ENCODE results near the gene RPN2.

RPN2 gene

DNA sequence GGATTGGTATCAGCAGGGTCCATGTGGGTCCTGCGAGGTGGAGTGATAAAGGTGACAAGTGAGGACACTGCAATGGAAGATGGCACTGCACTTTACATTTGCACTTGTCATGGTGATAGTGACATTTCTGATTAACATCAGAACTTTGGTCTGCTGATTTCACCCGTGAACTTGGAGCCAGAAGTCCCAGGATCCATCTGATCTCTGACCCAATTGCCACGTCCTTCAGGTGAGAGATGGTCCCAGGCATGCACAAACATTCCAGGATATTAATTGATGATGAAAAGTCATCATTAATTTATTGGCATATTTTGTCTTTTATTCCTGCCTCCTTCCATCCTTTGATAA is 92.3 kb downstream of the RPN2 start:
- no peak for DNase-seq

DNA sequence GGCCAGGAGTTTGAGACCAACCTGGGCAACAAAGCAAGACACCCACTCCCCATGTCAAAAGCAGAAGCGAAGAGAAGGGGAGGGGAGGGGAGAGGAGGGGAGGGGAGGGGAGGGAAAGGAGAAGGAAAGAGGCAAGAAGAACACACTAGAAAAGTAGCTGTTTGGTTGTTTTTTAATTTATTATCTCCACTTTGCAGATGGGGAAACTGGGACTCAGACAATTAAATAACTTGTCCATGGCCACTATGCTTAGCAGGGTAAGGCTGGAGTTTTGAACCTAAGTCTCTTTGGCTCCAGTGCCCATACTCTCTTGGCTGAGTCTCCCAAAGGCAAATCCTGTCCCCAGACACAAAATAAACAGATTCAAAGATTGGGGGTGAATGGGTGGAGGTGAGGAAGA is 94.9 kb downstream of the RPN2 start:
- no peak for DNase-seq

DNA sequence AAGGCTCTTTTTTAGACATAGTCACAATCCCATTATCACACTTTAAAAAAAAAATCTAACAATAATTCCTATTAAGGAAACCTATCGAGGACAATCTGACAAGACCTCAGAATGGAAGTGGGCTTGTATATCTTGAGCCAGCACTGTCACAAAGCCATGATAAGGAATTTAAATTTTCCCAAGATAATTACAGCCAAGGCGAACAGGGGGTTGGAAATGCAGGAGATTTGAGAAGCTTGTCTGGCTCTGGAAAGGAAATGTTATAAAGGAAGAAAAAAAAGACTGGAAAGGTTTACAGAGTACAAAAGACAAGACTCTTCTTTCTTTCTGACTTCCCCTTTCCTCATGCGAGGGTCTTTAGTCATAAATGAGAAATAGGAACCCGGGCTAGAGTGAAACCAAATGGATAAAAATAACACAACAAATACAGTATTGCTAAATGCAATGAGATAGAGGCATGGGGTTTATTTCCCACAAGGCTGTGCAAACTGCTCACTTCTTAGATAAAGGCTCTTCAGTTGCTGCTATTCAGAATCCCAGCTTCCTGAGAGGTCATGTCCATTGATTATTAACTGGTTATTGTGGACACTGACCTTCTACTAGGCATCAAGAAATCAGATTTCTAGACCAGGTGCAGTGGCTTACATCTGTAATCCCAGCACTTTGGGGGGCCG is 95.9 kb downstream of the RPN2 start:
- DNase-seq = no peak

DNA sequence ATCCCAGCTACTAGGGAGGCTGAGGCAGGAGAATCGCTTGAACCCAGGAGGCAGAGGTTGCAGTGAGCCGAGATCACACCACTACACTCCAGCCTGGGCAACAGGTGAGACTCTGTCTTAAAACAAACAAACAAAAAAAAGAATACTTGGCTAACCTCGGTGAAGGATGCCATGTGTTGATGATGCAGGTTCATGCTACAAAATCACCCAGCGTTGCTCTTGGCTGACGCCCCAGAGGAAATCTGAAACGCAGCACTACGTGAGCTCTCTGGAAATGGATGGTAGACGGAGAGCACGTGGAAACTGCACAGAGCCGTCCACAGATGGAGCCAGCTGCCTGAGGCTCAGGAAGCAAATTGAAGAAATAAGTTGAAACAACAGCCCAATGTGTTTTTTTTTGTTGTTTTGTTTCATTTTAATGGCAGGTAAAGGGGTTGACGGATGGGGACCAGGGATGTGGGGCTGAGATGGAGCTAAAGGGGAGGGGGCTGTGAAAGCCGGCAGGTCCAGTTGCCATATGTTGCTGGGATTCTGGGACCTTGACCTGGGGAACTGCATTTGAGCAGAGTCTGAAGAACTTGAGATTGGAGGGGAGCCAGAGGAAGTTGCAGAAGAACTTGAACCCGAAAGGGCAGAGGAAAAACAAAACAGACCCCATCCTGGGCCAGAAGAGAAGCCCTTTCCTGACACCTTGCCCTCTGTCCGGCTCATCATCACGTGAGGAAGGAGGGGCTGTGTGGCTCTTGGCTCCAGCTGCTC is 97.5 kb downstream of the RPN2 start:
- no peak for DNase-seq

DNA sequence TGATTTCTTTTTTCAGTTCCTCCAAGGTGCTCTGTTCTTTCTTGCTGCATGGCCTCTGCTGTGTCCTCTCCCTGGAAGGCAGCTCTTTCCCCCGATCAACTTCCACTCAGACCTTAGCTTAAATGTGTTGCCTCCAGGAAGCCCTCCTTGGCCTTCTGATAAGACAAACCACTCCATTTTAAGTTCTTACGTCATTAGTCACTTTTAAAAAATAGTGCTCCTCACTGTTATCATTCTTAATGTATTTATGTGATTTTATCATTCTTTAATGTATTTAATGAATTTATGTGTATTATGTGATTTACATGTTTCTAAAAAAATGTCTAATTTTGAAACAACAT is 98.1 kb downstream of the RPN2 start:
- no peak for DNase-seq

DNA sequence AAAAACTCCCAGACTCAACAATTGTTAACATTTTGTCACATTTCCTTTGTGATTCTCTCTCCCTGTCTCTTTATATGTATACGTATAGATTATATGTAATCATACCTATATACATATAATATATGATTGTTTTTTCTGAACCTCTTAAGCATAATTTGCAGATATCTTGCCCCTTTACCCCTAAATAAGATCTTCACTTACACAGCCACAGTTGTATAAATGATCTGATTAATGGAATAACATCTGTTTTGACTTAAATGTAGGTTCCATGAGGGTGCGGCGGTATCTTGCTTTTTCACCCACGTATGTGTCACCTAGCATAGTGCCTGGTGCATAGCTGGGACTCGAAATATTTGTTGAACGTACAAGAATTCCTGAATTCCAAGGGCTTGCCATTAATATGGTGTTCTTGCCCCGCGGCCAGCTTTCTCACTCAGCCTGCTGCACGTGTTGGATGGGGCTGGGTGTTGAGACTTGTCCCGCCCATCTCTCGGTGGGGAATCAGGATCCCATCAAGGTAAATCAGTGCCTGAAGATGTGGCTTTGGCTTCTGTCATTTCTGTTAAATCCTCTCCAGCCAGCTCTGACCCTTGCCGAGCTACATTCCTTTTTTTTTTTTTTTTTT is 99.9 kb downstream of the RPN2 start:
- DNase-seq = no peak

DNA sequence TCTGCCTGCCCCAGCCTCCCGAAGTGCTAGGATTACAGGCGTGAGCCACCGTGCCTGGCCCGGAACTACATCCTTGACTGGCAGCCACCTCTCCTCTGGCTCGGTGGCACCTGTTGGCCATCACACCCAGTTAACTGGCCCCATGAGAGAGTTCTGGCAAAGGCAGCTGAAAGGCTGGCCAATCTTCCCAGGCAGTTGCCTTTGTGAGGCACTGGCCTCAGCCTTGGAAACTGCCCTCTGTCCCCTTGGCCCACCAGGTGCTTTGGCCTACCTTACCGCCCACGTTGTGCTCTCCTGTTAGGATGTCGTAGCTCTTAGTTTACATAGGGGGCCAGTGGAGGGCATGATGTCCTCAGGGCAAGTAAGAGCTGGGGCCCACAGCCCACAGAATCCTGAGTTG is 100.7 kb downstream of the RPN2 start:
- DNase-seq = no peak

DNA sequence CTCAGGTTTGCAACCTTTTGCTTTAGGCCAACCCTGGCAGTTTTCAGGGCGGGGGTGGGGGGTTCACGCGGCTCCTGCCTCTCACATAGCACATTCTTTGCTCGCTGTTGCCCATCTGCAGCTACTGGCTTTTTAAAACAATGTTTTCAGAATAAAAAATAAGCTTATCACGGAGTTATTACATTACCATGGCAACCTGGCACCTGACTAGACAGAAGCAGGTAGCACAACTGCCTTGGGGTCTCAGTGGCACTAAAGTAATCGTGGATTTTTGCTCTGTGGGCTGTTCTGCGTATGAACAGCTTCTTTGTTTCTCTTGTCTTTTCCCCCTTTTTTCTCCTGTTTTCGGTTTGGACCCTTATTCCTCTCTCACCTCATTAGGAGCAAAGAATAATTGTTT is 101.3 kb downstream of the RPN2 start:
- no peak for DNase-seq

DNA sequence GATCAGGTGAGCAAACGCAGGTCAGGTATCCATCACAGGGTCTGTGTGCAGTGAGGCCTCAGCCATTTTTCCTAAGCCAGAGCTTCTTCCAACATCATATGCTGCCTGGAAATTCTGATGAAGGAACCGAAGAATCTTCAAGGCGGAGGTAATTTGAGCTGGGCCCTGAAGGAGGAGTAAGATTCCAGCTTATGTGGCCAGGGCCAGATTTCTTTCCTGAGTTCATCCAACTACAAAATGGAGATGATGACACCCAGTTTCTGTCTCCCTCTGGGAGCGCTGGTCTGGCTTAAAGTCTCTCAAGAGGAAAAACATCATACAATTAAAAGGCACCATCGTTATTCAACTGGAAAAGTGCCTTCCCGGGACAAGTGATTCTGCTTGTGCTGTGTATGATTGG is 103.4 kb downstream of the RPN2 start:
- no peak for DNase-seq

DNA sequence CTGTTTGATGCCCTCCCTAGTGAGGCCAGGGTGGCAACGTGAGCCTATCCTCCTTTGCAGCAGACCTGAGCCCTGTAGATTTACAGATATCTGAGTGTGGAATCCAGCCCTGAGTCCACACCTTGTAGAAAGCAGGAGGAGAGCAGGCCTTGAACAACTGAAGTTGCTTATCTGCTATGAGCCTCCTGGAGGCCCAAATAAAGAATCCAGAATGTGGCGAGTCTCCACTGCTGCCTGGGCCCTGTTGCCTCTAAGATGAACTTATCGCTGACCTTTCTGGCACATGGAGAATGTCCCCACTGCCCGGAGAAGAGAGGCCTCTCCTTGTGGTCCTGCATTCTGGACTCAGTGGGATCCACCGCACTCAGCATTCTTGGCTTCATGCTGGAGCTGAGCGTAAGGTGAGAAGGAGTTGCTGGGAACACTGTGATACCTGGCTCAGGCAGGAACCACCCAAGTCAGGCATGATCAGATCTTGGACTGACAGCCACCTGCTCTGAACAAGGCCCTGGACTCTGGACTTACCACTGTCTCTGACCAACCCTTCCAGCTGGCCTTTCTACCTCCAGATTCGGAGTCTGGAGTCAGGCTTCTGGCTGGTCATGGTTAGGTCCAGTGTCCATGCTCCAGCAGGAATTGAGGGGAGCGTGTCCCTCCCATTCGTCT is 104.5 kb downstream of the RPN2 start:
- no peak for DNase-seq

DNA sequence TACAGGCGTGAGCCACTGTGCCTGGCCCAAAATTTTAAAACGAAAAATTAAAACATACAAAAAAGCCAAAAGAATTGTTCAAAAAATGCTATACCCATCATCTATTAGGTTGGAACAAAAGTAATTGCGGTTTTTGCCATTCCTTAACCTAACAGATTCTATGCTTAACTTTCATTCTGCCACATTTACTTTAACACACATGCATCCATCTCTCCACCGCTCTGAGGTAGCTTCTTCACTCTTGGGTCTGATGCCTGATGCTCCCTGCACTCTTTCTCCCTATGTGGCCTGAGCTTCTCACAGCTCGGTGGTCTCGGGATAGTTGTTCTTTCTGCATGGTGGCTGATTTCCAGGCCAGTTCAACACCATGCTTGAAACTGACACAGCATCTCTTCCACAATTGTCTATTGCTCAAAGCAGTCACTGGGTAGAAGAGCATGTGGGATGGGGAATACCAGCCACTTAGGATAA is 105.6 kb downstream of the RPN2 start:
- DNase-seq = no peak

DNA sequence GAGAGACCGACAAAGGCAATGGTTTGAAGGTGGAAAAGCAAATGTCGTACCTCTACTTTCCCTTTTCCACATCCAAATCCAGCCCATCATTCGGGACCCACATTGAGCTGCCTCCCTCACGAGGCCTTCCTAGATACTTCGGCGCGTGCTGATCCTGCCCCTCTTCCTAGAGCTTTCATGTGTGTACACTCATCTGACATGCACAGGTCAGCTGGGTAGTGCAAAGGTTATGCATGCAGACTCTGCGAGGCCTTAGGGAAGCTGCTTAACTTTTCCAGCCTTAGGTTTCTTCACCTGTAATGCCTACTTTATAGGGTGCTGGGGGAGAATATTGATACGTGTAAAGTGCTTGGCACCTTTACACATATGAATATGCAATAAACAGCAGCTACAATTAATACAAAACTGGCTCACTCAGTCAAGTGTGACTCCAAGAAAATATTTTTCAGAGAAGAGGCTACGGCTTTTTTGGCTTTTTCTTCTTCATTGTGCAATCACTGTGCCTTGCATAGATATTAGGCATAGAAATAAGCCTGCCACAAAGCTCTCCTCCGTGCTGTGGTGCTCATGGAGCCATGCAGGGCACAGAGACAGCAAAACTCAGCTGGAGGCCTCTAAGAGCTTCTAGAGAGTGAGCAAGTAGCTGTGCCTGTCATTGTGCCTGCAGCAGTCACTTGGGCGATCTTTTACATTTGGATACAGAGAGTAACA is 106.7 kb downstream of the RPN2 start:
- no peak for DNase-seq

DNA sequence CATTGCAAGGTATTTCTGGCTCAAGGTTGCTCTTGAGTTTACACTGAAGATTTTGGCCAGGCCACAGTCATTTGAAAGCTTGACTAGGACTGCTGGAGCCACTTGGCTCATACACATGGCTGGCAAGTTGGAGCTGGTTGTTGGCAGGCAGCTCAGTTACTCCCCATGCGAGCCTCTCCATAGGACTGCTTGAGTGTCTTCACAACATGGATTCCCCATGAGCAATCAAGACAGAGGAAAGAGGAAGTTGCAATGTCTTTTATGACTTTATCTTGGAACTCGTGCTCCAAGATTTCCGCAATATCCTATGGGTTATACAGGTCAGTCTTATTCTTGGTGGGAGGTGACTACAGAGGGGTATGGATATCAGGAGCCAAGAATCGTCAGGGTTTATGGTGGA is 109.0 kb downstream of the RPN2 start:
- DNase-seq = no peak

DNA sequence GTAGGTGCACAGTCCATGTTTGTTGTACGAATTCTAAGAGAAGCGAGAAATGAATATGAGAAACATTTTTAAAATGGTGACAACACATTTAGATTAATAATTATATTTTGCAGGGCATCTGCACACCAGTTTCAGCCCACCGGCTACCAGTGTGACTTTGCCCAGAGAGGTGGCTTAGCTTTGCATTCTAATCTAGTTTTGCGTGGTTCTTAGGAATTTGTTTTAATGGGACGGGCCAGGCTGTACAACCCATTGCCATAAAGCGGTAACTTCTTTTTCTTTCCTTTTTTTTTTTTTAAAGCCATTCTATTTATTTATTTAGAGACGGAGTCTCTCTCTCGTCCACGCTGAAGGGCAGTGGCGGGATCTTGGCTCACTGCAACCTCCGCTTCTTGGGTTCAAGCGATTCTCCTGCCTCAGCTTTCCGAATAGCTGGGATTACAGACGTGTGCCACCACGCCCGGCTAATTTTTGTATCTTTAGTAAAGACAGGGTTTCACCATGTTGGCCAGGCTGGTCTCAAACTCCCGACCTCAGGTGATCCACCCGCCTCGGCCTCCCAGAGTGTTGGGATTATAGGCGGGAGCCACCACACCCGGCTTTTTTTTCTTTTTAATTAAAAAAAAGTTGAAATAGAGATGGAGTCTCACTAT is 111.2 kb downstream of the RPN2 start:
- DNase-seq = no peak
